SK-N-SH treated with all-trans-retinoic acid at 6 μM for 48 hours (cell line): Measurements from ENCODE around the gene ASAP2.

ENCODE experiments used
- OSR1 ChIP-seq: fragments of 250-450 bp; sonication (Bioruptor Pico); IDR thresholded peaks from 2 replicates; pipeline ENCODE4 v1.8.0; 2022; ENCODE audit warnings: moderate library complexity, mild to moderate bottlenecking, inconsistent platforms
- ZNF8 ChIP-seq: fragments of 450-650 bp; formaldehyde crosslinking; IDR thresholded peaks from 2 replicates; pipeline ENCODE4 v1.5.0; 2020; ENCODE audit warnings: mild to moderate bottlenecking, moderate library complexity

DNA sequence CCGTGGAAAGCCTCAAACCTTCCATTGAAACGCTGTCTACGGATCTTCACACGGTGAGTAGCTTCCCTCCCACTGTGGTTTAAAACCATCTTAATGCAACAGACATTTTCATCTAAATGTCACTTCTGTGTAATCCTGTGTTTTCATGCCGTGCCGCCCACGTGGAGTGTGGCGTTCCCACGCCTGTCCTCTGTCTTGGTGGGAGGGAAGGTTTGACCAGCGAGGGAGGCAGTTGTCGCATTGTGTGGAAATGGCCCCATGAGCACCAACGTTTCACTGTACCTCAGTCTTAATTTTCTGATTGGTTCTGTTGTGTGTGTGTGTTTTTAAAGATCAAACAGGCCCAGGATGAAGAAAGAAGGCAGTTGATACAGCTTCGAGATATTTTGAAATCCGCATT is 128.1 kb downstream of the ASAP2 start:
- TF ChIP-seq OSR1 (CRISPR knock-in tag) (no peak), ZNF8 (CRISPR knock-in tag) (no peak)
